Osteoblast (primary cell): ENCODE data around the gene KDM4F. TPM values are rescaled to one million over a fixed set of nuclear protein-coding genes. Genes with fewer than 3 reads are reported as not detected.
"Not testable (repeated sequence)": the region's sequence is repeated elsewhere in the genome, so short reads cannot be mapped to it uniquely, and the experiment has no call there.

Experiments
- DNase-seq: peaks from one replicate; pipeline ENCODE4 v3.0.0; 2011; ENCODE audit warnings: low spot score, mixed read lengths; ENCODE audit not compliant: insufficient read length; ENCODE audit errors: missing footprints
- H2AFZ ChIP-seq: 2 replicates; pipeline ENCODE4 v1.6.0; 2011; ENCODE audit warnings: mild to moderate bottlenecking, low read length
- H3K27ac ChIP-seq: 2 replicates; pipeline ENCODE4 v1.5.1; 2011; ENCODE audit warnings: mild to moderate bottlenecking, low read depth, low read length, moderate library complexity
- H3K27me3 ChIP-seq: 2 replicates; pipeline ENCODE4 v1.6.0; 2012; ENCODE audit warnings: mild to moderate bottlenecking, control low read depth, inconsistent platforms, low read length, moderate library complexity; ENCODE audit not compliant: insufficient read depth
- H3K36me3 ChIP-seq: 2 replicates; pipeline ENCODE4 v1.5.1; 2011; ENCODE audit warnings: mild to moderate bottlenecking, low read length, control low read depth, moderate library complexity; ENCODE audit not compliant: insufficient read depth
- H3K4me1 ChIP-seq: 2 replicates; pipeline ENCODE4 v1.5.1; 2011; ENCODE audit warnings: mild to moderate bottlenecking, low read length, control low read depth, moderate library complexity; ENCODE audit not compliant: insufficient read depth
- H3K4me2 ChIP-seq: 2 replicates; pipeline ENCODE4 v1.6.0; 2011; ENCODE audit warnings: mild to moderate bottlenecking, low read length; ENCODE audit not compliant: insufficient read depth
- H3K4me3 ChIP-seq: fragments of 200-600 bp; sonication (generic); 3 replicates; pipeline ENCODE4 v1.5.1; 2012; ENCODE audit warnings: mild to moderate bottlenecking, low read length, inconsistent platforms; ENCODE audit not compliant: insufficient read depth
- H3K79me2 ChIP-seq: 2 replicates; pipeline ENCODE4 v1.6.0; 2012; ENCODE audit warnings: mild to moderate bottlenecking, low read length, control low read depth, inconsistent platforms; ENCODE audit not compliant: insufficient read depth
- H3K9me3 ChIP-seq: 2 replicates; pipeline ENCODE4 v1.5.1; 2011; ENCODE audit warnings: low read depth, low read length, control low read depth
- H4K20me1 ChIP-seq: 2 replicates; pipeline ENCODE4 v1.6.0; 2012; ENCODE audit warnings: mild to moderate bottlenecking, low read length, control low read depth; ENCODE audit not compliant: insufficient read depth
- total RNA-seq: library from RNA; depleted of rRNA; stranded (reverse); fragments of >200 nt; gene quantifications from 2 replicates; pipeline ENCODE4 v1.2.3, GENCODE V29; 2012
- TF ChIP-seq, protein P1 (sequence below): IDR thresholded peaks from 2 replicates; pipeline ENCODE4 v1.5.1; 2011; ENCODE audit warnings: mild to moderate bottlenecking, low read depth, low read length, moderate library complexity; ENCODE audit errors: extremely low read depth

The KDM4F gene
- total RNA-seq, 1 donor, result not detected

GRCh38 chr11:95014184-95014821, 34.9 kb upstream of the KDM4F start:
- Histone ChIP-seq H3K27me3 (peaks cover 7% of the 10 kb centered on the region), H3K9me3 (no peaks in the 10 kb centered on the region), H3K4me2 (no peak overlapping the region), H3K4me1 (no peaks in the 10 kb centered on the region), H2AFZ (no peak overlapping the region), H3K27ac (no peak overlapping the region), H3K36me3 (no peaks in the 10 kb centered on the region), H3K4me3 (no peak overlapping the region), H3K79me2 (no peaks in the 10 kb centered on the region), H4K20me1 (no peaks in the 10 kb centered on the region)
- TF ChIP-seq, protein P1, sequence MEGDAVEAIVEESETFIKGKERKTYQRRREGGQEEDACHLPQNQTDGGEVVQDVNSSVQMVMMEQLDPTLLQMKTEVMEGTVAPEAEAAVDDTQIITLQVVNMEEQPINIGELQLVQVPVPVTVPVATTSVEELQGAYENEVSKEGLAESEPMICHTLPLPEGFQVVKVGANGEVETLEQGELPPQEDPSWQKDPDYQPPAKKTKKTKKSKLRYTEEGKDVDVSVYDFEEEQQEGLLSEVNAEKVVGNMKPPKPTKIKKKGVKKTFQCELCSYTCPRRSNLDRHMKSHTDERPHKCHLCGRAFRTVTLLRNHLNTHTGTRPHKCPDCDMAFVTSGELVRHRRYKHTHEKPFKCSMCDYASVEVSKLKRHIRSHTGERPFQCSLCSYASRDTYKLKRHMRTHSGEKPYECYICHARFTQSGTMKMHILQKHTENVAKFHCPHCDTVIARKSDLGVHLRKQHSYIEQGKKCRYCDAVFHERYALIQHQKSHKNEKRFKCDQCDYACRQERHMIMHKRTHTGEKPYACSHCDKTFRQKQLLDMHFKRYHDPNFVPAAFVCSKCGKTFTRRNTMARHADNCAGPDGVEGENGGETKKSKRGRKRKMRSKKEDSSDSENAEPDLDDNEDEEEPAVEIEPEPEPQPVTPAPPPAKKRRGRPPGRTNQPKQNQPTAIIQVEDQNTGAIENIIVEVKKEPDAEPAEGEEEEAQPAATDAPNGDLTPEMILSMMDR, result no peak
- no peak for DNase-seq

- Histone ChIP-seq H3K79me2 (no peaks in the 10 kb centered on the region), H3K4me3 (no peak overlapping the region), H3K9me3 (no peaks in the 10 kb centered on the region), H4K20me1 (no peaks in the 10 kb centered on the region), H2AFZ (no peak overlapping the region), H3K4me1 (no peaks in the 10 kb centered on the region), H3K4me2 (no peak overlapping the region), H3K27me3 (peaks cover 5% of the 10 kb centered on the region), H3K27ac (no peak overlapping the region), H3K36me3 (no peaks in the 10 kb centered on the region)
- TF ChIP-seq, protein P1, result no peak
- DNase-seq, result no peak
Observed at GRCh38 chr11:95016139-95016538, 33.1 kb upstream of the KDM4F start.

DNA sequence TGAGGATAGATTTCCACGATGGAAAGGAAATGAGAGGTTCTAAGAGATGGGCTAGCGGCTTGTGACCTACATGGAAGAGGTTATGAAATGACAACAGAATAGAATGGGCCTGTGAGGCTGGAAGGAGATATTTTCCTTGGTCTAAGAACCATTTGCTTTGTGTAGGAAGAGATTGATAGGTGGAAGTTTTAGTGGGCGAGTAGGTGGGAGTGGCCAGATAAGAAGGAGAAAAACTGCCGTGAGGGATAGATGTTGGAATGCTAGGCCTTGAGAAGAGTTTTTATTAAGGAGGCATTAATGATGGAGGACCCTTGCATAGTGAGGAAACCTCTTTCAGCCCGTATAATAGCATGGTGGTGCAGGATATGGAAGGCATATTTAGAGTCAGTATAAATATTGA, 27.8 kb upstream of the KDM4F start:
- DNase-seq, H3K27me3 ChIP-seq, H3K9me3 ChIP-seq, H3K36me3 ChIP-seq, H3K4me1 ChIP-seq, H3K4me3 ChIP-seq, H3K4me2 ChIP-seq, H4K20me1 ChIP-seq, H3K79me2 ChIP-seq, H2AFZ ChIP-seq, H3K27ac ChIP-seq: not testable (repeated sequence)

DNA sequence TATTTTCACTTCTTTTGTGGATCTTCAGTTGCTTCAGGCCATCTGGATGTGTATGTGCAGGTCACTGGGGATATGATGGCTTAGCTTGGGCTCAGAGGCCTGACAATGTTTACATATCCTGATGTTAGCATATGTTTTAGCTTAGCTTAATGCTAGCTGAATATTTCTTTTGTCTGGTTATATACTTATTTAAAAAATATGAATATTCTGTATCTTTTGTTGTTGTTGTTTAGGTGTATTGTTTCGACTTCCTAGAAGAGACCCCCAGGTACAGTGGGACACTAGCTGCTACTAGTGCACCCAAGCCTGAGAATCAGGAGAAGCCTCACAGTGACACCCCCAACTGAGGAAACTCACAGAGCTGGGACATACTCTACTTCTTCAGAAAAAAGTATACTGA, 24.3 kb upstream of the KDM4F start, which contains the start of gene KDM4E:
Gene KDM4E (plus strand): TSS at position 301 of the 400 bp plus-strand sequence. CDS start 300 bp downstream, outside the sequence.
- no peak within 1 kb of the TSS for H3K27ac ChIP-seq
- H3K9me3 ChIP-seq, result no peaks in the 10 kb centered on the region
- no peaks in the 10 kb centered on the region for H3K36me3 ChIP-seq
- no peaks in the 10 kb centered on the region for H3K79me2 ChIP-seq
- no peak within 1 kb of the TSS for H3K4me2 ChIP-seq
- DNase-seq, result no peak
- no peak within 1 kb of the TSS for H3K4me3 ChIP-seq
- H3K27me3 ChIP-seq, result no peaks in the 10 kb centered on the region
- H2AFZ ChIP-seq, result no peak within 1 kb of the TSS
- TF ChIP-seq, protein P1, result no peak
- H3K4me1 ChIP-seq, result no peaks in the 10 kb centered on the region
- no peaks in the 10 kb centered on the region for H4K20me1 ChIP-seq

- not testable (repeated sequence) for H3K4me1 ChIP-seq, H3K9me3 ChIP-seq, H3K36me3 ChIP-seq, H2AFZ ChIP-seq, H3K27me3 ChIP-seq, H3K4me3 ChIP-seq, H3K27ac ChIP-seq, H3K79me2 ChIP-seq, DNase-seq, H4K20me1 ChIP-seq, H3K4me2 ChIP-seq
Observed at GRCh38 chr11:95025594-95025993, 23.6 kb upstream of the KDM4F start.
